HG03342 (cell line): Measurements from ENCODE around the gene ACVR1.
"Not testable (repeated sequence)": the region's sequence is repeated elsewhere in the genome, so short reads cannot be mapped to it uniquely, and the experiment has no call there.

Source experiments
- ATAC-seq: cut with Tn5 transposase; IDR thresholded peaks from one replicate; pipeline ENCODE4 v1.9.1; 2021; ENCODE audit warnings: mild to moderate bottlenecking, moderate library complexity; ENCODE audit not compliant: unreplicated experiment

The ACVR1 gene

GRCh38 chr2:157894694-157895435, 18.7 kb upstream of the ACVR1 start:
- ATAC-seq = no peak

- no peak for ATAC-seq
Measured at GRCh38 chr2:157893611-157894010, 17.5 kb upstream of the ACVR1 start.

- no peak for ATAC-seq
Measured at GRCh38 chr2:157891643-157892041, 15.5 kb upstream of the ACVR1 start.

GRCh38 chr2:157890969-157891642, 15.0 kb upstream of the ACVR1 start:
- no peak for ATAC-seq

- ATAC-seq = no peak
Measured at GRCh38 chr2:157887946-157888345, 11.8 kb upstream of the ACVR1 start.

GRCh38 chr2:157884533-157884932, 8.4 kb upstream of the ACVR1 start:
- ATAC-seq = not testable (repeated sequence)

GRCh38 chr2:157880927-157881326, 4.8 kb upstream of the ACVR1 start:
- no peak for ATAC-seq

GRCh38 chr2:157877761-157878400, 1.8 kb upstream of the ACVR1 start:
- no peak for ATAC-seq

- no peak for ATAC-seq
Measured at GRCh38 chr2:157876786-157877138, 632 bp upstream of the ACVR1 start.

- peak; percentile 37 for ATAC-seq
Measured at GRCh38 chr2:157875641-157876065, 477 bp downstream of the ACVR1 start.

- no peak for ATAC-seq
Measured at GRCh38 chr2:157874997-157875640, 1.0 kb downstream of the ACVR1 start.

GRCh38 chr2:157874348-157874747, 1.8 kb downstream of the ACVR1 start:
- no peak for ATAC-seq

- no peak for ATAC-seq
Measured at GRCh38 chr2:157872791-157873190, 3.3 kb downstream of the ACVR1 start.

- ATAC-seq = no peak
Measured at GRCh38 chr2:157871415-157871814, 4.7 kb downstream of the ACVR1 start.

- ATAC-seq = no peak
Measured at GRCh38 chr2:157868993-157869392, 7.1 kb downstream of the ACVR1 start.

GRCh38 chr2:157867703-157868102, 8.4 kb downstream of the ACVR1 start:
- no peak for ATAC-seq

- no peak for ATAC-seq
Measured at GRCh38 chr2:157866666-157867642, 9.2 kb downstream of the ACVR1 start.

- ATAC-seq = no peak
Measured at GRCh38 chr2:157866202-157866601, 9.9 kb downstream of the ACVR1 start.

- ATAC-seq = no peak
Measured at GRCh38 chr2:157864857-157865430, 11.2 kb downstream of the ACVR1 start.

- ATAC-seq = no peak
Measured at GRCh38 chr2:157858846-157859245, 17.3 kb downstream of the ACVR1 start.
